Upper lobe of left lung (tissue), 6 donors: ENCODE measurements around the gene CX3CR1. TPM values are rescaled to one million over a fixed set of nuclear protein-coding genes. Genes with fewer than 3 reads are reported as not detected.

Source experiments
- ATAC-seq, 2 donors: fragments of 200-7000 bp; cut with Tn5 transposase; one replicate each; pipeline ENCODE4 v1.9.1; 2022; ENCODE audit warnings: mild to moderate bottlenecking in 2 of 2, moderate library complexity in 2 of 2; ENCODE audit not compliant: low FRiP score in 2 of 2
- DNase-seq, 2 donors: peaks; one replicate each; pipeline ENCODE4 v3.0.0-alpha.2; 2019 to 2020
- H3K27ac ChIP-seq, 4 donors: fragments of 200-600 bp; sonication (generic); one replicate each; pipeline ENCODE4 v1.5.1; 2016 to 2019
- H3K27me3 ChIP-seq, 4 donors: fragments of 200-600 bp; sonication (generic); one replicate each; pipeline ENCODE4 v1.5.1; 2017 to 2019
- H3K36me3 ChIP-seq, 4 donors: fragments of 200-600 bp; sonication (generic); one replicate each; pipeline ENCODE4 v1.5.1; 2016 to 2019
- H3K4me1 ChIP-seq, 4 donors: fragments of 200-600 bp; sonication (generic); one replicate each; pipeline ENCODE4 v1.5.1; 2018 to 2019
- H3K4me3 ChIP-seq, 4 donors: fragments of 200-600 bp; sonication (generic); one replicate each; pipeline ENCODE4 v1.5.1; 2017 to 2019; ENCODE audit warnings: mild to moderate bottlenecking in 2 of 4, moderate library complexity in 1 of 4
- H3K9me3 ChIP-seq, 4 donors: fragments of 200-600 bp; sonication (generic); one replicate each; pipeline ENCODE4 v1.5.1; 2018 to 2019
- EP300 ChIP-seq, 4 donors: sonication (generic); formaldehyde crosslinking; IDR thresholded peaks; one replicate each; pipeline ENCODE4 v1.5.1; 2017; ENCODE audit warnings: antibody characterized with exemption in 4 of 4, control low read depth in 2 of 4
- POLR2A ChIP-seq, 4 donors: fragments of 450-650 bp; IDR thresholded peaks; one replicate each; pipeline ENCODE4 v1.5.1; 2016 to 2017; ENCODE audit warnings: antibody characterized with exemption in 4 of 4, mild to moderate bottlenecking in 2 of 4
- POLR2AphosphoS5 ChIP-seq, 2 donors: sonication (generic); formaldehyde crosslinking; IDR thresholded peaks; one replicate each; pipeline ENCODE4 v1.5.1; 2017; ENCODE audit warnings: antibody characterized with exemption in 2 of 2
- WGBS, 2 donors: methylation state at CpG; one replicate each; pipeline ENCODE4 v1.1.5; 2017 to 2018; 5-methylcytosine and 5-hydroxymethylcytosine counted together
- total RNA-seq, 6 donors: library from RNA; depleted of rRNA in 4 of 6; stranded (reverse); fragments of >200 nt in 4 of 6; gene quantifications; one replicate each; pipeline versions ENCODE4 v1.1.0 to v1.2.1, GENCODE V29; 2016 to 2021
- TF ChIP-seq, protein P1 (sequence below), 6 experiments: fragments of 450-650 bp in 4 of 6; fragments of 200-600 bp in 2 of 6; sonication (generic) in 2 of 6; IDR thresholded peaks; one replicate each; pipeline ENCODE4 v1.5.1; 2016 to 2019; ENCODE audit warnings: antibody characterized with exemption in 6 of 6
- donor health status: DM: no; HTN: no; CAD: no; lungs with moderate emphysema.
- donor health status: DM: no; HTN: yes; CAD: no; lungs with severe emphysema.

CX3CR1 gene
- total RNA-seq, 6 donors from 2014 or later, result 0.59 to 15.3 (median 2.5) TPM

DNA sequence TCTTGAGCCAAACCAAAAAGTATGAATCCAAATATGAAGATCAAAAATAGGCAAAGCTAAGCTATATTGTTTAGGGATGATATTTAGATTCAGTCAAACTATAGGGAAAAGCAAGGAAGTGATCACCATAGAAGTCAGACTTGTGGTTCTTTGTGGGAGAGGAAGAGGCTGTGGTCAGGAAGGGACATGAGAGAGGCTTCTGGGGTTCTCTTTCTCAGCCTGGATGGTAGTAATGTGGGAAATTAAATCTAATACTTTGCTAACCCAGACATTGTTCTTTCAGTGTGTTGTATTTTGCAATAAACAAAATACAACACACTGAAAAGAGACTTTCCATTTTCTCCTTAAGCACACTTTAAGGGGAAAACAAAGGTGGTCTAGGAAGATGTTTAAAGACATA lies 3.1 kb downstream of the CX3CR1 start:
- TF ChIP-seq POLR2AphosphoS5 (IDR thresholded peaks at IDR 0.05) (no peak), POLR2A (IDR thresholded peaks at IDR 0.05) (no peak), EP300 (IDR thresholded peaks at IDR 0.05) (no peak)
- TF ChIP-seq, protein P1, sequence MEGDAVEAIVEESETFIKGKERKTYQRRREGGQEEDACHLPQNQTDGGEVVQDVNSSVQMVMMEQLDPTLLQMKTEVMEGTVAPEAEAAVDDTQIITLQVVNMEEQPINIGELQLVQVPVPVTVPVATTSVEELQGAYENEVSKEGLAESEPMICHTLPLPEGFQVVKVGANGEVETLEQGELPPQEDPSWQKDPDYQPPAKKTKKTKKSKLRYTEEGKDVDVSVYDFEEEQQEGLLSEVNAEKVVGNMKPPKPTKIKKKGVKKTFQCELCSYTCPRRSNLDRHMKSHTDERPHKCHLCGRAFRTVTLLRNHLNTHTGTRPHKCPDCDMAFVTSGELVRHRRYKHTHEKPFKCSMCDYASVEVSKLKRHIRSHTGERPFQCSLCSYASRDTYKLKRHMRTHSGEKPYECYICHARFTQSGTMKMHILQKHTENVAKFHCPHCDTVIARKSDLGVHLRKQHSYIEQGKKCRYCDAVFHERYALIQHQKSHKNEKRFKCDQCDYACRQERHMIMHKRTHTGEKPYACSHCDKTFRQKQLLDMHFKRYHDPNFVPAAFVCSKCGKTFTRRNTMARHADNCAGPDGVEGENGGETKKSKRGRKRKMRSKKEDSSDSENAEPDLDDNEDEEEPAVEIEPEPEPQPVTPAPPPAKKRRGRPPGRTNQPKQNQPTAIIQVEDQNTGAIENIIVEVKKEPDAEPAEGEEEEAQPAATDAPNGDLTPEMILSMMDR (IDR thresholded peaks at IDR 0.05), result no peak
- Histone ChIP-seq H3K27ac (no peak overlapping the region), H3K9me3 (no peaks in the 10 kb centered on the region), H3K4me3 (no peak overlapping the region), H3K36me3 (no peaks in the 10 kb centered on the region), H3K27me3 (no peaks in the 10 kb centered on the region), H3K4me1 (peaks cover 0 to 14% (median 6%) of the 10 kb centered on the region in 4 donors)
- no peak for ATAC-seq
- DNase-seq, result no peak

DNA sequence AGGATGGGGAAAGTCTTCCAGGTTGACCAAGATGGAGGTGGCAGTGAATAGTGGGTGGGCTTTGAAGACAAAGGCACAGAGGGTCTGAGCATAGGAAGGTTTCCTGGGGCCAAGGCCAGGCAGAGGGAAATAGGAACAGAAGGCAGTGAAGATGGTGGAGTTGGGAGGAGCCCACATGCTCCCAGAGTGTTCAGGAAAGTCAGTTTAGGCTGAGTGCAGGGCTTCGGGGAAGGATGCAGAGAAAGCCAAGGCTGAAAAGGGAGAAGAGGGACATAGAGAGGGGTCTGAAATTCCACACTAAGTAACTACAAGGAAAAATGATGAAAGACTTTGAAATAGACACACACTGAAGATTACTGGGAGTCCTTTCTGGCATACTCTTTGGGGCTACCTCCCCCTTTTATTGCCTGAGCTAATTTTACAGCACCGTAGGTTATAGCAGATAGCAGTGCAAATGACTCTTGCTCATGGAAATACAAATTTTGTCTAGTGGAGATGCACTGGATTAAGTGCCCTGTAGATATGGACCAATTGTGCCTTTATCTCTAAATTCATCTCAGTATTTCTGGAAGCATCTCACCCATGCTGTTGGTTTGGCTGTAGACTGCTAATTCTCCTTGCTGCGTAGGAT lies 3.8 kb downstream of the CX3CR1 start:
- no peak overlapping the region for H3K27ac ChIP-seq
- H3K36me3 ChIP-seq, result no peaks in the 10 kb centered on the region
- no peak overlapping the region for H3K4me3 ChIP-seq
- no peak for ATAC-seq
- peaks cover 0 to 17% (median 6%) of the 10 kb centered on the region in 4 donors for H3K4me1 ChIP-seq
- no peak for DNase-seq
- no peaks in the 10 kb centered on the region for H3K9me3 ChIP-seq
- no peak for TF ChIP-seq POLR2AphosphoS5 (IDR thresholded peaks at IDR 0.05)
- TF ChIP-seq EP300 (IDR thresholded peaks at IDR 0.05), result no peak
- TF ChIP-seq, protein P1 (IDR thresholded peaks at IDR 0.05), result no peak
- no peak for TF ChIP-seq POLR2A (IDR thresholded peaks at IDR 0.05)
- no peaks in the 10 kb centered on the region for H3K27me3 ChIP-seq
- 86 to 93% methylated on average over 3 of the region's 3 CpGs for WGBS, 2 donors

DNA sequence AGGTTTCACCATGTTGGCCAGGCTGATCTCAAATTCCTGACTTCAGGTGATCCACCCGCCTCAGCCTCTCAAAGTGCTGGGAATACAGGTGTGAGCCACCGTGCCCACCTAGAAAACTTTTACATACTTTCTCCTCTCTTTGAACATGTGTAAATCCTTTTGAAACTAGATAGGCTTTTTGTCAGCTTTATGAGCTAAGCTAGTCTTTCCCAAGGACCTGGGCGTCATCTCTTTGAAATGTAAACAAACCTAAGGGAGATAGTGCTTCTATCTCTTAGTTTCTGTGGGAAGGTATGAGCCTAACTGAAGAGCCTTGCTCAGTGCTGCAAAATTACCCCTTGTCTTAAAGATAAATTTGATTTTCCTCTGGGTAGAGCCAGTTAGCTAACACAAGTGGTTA lies 4.8 kb downstream of the CX3CR1 start:
- no peak overlapping the region for H3K4me3 ChIP-seq
- no peak for DNase-seq
- 85 to 88% methylated on average over 3 of the region's 3 CpGs for WGBS, 2 donors
- TF ChIP-seq, protein P1 (IDR thresholded peaks at IDR 0.05), result no peak
- TF ChIP-seq EP300 (IDR thresholded peaks at IDR 0.05) (no peak), POLR2A (IDR thresholded peaks at IDR 0.05) (no peak), POLR2AphosphoS5 (IDR thresholded peaks at IDR 0.05) (no peak)
- no peaks in the 10 kb centered on the region for H3K9me3 ChIP-seq
- H3K36me3 ChIP-seq, result no peaks in the 10 kb centered on the region
- H3K27me3 ChIP-seq, result no peaks in the 10 kb centered on the region
- no peak overlapping the region for H3K27ac ChIP-seq
- peaks cover 0 to 12% (median 5%) of the 10 kb centered on the region in 4 donors for H3K4me1 ChIP-seq
- ATAC-seq, result no peak

DNA sequence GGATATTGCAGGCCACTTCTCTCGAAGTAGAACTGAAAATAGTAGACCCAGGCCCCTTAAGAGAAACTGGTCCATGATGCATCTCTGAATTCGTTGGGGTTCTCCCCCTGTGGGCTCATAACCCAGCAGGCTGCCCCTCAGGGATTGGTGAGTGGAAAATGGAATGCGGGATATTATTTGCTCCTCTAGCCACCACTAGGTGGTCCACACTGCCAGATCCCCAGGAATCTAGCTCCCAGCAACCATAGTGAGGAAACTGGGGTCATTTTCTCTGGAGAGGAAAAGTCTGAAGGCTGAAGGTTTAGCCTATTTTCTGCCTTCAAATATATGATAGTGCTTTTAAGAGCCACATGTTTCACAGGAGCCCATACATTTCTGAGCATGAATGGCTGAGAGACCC lies 6.7 kb downstream of the CX3CR1 start:
- H3K36me3 ChIP-seq, result no peaks in the 10 kb centered on the region
- peaks cover 0 to 7% (median 1%) of the 10 kb centered on the region in 4 donors for H3K4me1 ChIP-seq
- no peak overlapping the region for H3K4me3 ChIP-seq
- H3K9me3 ChIP-seq, result no peaks in the 10 kb centered on the region
- TF ChIP-seq, protein P1 (IDR thresholded peaks at IDR 0.05), result no peak
- TF ChIP-seq POLR2A (IDR thresholded peaks at IDR 0.05) (no peak), POLR2AphosphoS5 (IDR thresholded peaks at IDR 0.05) (no peak), EP300 (IDR thresholded peaks at IDR 0.05) (no peak)
- no peak overlapping the region for H3K27ac ChIP-seq
- ATAC-seq, result no peak
- H3K27me3 ChIP-seq, result no peaks in the 10 kb centered on the region
- WGBS, 2 donors, result 60 to 84% methylated on average over 2 to 3 of the region's 3 CpGs
- DNase-seq, result no peak

DNA sequence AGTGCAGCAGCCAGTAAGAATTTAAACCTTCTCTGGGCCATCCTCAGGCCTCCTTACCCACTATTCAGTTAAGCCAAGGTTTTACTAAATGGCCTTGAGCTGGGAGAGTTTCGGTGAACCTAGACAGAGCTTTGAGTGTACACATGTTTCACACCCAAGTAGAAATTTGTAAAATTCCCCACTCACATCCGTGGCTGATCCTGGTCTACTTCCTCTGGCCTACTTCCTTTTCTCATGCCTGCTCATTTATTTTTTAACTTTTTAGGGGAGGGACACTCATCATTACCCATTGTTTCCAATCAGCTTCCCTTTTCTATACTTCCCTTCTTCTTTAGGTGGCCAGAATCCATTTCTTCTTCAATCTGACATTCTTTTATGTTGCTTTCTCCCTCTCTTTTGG lies 7.6 kb downstream of the CX3CR1 start:
- peak in 1 of 2 donors; percentile 52 for ATAC-seq
- TF ChIP-seq EP300 (IDR thresholded peaks at IDR 0.05) (no peak), POLR2AphosphoS5 (IDR thresholded peaks at IDR 0.05) (no peak), POLR2A (IDR thresholded peaks at IDR 0.05) (no peak)
- TF ChIP-seq, protein P1 (IDR thresholded peaks at IDR 0.05), result no peak

More for the DNA sequence above, 7.6 kb downstream of the CX3CR1 start:
- peaks cover 0 to 7% (median 1%) of the 10 kb centered on the region in 4 donors for H3K4me1 ChIP-seq
- no peak for DNase-seq
- H3K9me3 ChIP-seq, result no peaks in the 10 kb centered on the region
- peak overlapping the region in 1 of 4 donors; percentile 31 for H3K27ac ChIP-seq
- no peaks in the 10 kb centered on the region for H3K36me3 ChIP-seq
- 54 to 56% methylated on average over 2 of the region's 2 CpGs for whole genome bisulfite sequencing, 2 donors
- H3K27me3 ChIP-seq, result no peaks in the 10 kb centered on the region
- no peak overlapping the region for H3K4me3 ChIP-seq
